Islet precursor cell (in vitro differentiated cells): Measurements from ENCODE around the gene SH2D1B.

ENCODE experiments used
- DNase-seq: peaks from one replicate; pipeline ENCODE4 v3.0.0-alpha.2; 2018

Gene SH2D1B

DNA sequence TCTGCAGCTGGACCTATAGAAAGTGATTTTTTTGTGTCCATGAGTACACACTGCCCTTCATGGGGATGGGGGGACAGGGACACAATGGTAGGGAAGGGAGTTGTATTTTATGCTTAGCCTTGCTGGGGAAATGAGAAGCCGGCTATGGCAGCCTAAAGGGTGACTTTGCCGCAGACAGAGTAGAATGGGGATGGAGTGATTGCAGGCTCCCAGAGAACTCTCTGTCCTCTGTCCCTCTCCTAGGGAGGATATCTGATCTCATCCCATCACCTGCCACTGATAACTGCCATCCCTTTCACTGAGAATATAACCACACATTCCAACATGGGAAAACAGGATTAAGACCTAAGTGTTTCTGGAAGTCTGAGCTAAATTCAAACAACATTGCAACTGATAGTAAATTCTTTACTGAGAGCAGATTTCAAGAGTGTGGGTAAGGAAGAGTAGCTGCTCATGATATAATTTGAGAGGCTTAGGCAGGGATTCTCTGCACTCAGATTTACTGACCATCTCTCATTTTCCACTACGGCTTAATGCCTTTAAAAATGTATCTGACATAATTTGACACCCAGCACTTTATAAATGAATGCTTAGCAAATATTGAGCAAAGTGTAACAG is 13.9 kb downstream of the SH2D1B start:
- DNase-seq = no peak

DNA sequence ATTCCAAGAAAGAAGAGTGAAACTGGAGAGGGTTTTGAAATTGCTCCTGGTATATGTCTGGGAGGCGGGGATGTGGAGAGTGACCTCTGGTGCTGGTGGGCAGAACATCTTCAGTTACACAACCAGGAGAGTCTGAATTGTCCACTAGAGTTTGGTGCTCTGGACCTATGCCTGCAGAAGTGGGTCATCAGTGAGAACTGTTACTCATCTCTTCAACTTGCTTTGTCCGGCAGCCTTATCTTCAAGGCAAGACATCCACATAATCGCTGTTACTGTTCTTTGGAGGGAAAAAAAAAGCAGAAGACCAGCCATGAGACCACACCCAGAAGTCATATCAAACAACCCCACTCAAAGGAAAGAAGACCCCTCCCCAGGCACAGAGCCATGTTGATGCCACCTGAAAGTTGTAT is 14.9 kb downstream of the SH2D1B start:
- DNase-seq = no peak

- DNase-seq = no peak
These were observed 15.6 kb downstream of the SH2D1B start for GRCh38 chr1:162396201-162396906.

DNA sequence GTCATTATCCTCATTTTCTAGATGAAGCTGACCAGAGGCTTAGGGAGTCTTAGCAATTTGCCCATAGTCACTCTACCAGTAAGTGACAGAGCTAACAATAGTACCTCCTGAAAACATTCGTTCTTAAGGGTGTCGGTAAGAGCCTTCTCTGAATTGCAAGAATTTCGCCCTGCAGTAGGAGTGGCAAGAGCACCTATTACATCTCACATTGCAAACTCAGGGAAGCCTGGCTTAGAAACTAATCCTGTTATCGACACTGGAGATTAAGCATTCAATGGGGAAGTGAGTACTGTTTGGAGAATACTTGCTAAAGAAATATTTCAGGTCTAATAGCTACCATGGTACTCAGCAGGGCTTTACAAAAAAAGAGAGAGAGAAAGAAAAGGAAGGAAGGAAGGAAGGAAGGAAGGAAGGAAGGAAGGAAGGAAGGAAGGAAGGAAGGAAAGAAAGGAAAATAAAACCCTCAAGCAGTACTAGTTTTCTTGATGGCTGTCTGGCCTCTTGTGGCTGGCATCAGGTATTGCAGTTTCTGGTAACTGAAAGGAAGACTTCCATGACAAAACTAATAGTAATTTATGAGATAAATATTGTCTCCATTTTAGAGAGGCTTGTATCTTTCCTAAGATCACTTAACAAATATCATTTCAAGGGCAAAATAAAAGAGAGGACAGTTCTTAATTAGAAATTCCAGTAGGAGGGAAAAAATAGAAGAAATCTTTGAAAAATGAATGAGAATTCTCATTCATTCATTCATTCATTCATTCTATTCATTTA is 20.0 kb downstream of the SH2D1B start:
- peak; percentile 57 for DNase-seq

DNA sequence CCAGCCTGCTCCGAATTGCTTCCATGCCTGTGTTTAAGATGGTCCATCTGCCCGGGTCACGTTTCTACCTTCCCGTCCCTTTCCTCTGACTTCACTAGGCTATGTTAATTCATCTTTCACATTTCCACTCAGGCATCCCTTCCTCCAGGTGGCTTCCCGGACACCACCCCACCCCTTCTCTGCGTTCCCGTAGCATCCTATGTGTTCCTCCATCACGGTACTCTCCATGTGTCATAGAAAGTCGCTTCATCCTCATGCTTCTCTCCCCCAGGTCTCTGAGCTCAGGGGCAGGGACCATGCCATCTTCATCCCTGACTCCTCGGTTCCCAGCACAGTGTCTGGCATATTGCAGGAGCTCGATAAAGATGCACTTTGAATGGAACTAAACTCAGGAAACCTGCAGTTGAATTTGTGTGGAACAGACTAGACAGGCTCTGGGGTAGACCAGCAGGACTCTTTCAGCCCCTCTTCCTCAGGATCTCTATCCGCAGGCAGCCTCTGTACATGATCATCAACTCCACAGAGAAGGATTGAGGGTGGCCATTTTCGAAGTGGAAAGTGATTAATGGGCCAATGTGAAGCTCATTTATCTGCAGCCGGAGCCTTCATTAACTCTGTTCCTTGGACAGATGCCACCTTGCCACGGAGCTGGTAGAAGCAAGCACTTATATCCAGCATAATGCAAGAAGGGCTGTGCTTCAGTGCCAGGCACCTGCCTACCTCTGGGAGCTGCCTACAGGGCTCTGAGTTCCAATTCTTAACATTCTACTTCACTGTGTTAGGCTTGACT is 21.3 kb downstream of the SH2D1B start:
- DNase-seq = peak; percentile 43

- peak; percentile 45 for DNase-seq
These were observed 22.0 kb downstream of the SH2D1B start for GRCh38 chr1:162389971-162390370.

- peak; percentile 70 for DNase-seq
These were observed 22.7 kb downstream of the SH2D1B start for GRCh38 chr1:162389021-162389818.

DNA sequence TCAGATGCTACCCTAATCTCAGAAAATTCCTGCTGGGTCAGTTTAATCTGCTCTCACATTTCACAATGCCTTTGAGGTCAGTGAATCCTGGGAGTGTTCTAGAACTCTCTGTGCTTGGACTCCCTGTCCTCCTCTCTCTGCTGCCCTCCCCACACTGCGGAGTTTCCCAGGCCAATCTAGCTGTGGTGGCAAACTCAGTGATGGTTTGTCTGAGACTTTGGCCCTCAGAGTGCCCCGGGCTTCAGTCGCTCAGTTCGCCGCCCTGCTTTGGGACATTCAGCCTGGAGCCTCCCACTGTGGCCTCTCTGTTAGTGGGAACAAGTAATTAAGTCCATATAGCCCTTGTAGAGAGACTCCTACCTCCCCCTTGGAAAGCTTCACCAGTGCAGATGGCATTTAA is 23.3 kb downstream of the SH2D1B start:
- DNase-seq = no peak

GRCh38 chr1:162388083-162388594 is 23.8 kb downstream of the SH2D1B start:
- peak; percentile 13 for DNase-seq

- peak; percentile 38 for DNase-seq
These were observed 24.5 kb downstream of the SH2D1B start for GRCh38 chr1:162387226-162388082.

DNA sequence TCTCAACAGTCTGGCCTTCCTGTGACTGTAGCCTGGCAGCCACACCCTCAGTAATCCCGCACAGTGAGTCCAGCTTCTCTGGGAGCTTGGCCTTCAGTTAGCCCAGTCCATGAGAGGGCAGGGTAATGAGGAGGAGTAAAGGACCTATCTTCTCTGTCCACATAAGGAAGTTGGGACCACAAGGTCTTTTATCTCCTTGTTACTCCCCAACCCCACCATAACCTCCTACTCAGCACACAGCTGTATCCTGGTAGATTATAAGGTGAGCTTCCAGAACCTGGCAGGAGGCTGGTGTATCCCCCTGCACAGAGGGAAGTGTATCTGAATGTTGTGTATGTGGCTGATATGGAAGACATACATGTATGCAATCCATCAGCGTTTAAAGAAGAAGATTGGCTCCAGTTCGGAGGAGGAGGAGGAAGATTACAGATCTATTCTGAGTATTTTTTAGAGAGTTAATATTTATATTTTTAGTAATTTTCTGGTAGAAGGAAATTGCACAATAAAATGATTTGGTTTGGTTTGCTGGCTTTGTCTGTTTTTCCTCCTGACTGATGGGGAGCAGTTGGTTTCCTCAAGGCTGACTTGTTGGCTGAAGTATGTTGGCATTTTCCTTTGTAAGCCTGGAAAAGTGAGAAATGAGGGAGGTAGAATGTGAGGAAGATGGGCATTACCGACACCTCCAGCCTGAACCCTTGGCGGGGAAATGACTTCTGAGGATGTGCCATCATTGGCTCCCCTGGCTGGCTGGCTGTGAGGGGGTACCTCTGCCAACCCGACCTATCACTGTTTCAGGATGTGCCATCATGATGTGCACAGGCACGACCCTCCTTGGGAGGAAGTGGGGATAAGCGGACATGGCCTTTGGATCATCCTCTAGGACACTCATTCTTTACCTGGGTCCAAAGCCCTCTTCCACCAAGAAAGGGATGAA is 25.4 kb downstream of the SH2D1B start:
- DNase-seq = peak; percentile 30

DNA sequence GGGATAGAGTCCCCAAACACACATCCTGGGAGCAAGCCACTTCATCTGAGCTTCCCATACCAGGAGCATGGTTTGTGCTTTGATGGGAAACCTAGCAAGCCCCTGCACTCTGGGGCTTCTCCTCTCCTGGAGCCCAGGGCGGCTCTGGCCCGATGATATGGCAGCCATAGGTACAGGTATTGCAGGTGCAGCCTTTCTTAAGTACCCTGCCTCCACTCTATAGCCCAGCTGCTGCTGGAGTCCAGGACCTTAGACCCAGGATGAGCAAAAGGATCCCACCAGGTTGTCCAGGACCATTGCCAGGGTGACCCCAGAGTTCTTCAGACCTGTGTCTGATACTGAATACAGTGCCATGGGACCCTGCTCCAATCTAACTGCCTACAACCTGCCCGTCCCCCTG is 26.2 kb downstream of the SH2D1B start:
- peak; percentile 32 for DNase-seq

- DNase-seq = peak; percentile 23
These were observed 26.7 kb downstream of the SH2D1B start for GRCh38 chr1:162385280-162385623.

DNA sequence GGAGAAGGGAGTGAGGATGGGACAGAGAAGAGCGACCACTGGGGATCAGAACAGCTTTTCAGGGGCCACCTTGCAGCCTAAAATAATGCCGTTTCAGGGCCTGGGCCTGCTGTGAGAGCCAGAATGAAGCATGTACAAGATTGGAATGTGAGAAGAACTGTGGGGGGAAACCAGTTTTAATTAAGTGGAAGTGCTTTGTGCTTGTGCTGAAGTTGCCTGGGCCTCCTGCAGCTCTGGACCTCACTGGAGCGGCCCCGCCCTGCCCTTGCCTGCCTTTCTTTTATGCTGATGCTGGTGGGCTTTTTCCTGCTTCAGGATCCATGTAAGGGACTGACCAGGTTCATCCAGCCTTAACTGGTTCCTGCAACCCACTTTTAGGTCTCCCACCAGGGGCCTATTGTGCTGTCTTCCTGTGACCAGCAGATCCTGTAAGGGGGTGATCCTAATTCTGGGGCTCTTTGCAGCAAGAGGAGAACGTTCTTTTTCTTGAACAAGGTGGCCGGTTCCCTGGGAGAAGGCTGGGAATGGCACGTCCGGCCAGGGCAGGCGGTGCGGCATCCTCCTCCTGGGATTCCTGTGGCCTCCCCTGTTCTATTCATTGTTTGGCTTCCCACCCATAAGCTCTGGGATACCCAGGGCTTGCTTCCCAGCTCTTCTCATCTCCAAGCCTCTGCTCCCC is 27.2 kb downstream of the SH2D1B start:
- peak; percentile 35 for DNase-seq

- peak; percentile 32 for DNase-seq
These were observed 27.8 kb downstream of the SH2D1B start for GRCh38 chr1:162384116-162384515.

- peak; percentile 16 for DNase-seq
These were observed 28.4 kb downstream of the SH2D1B start for GRCh38 chr1:162383516-162383915.

DNA sequence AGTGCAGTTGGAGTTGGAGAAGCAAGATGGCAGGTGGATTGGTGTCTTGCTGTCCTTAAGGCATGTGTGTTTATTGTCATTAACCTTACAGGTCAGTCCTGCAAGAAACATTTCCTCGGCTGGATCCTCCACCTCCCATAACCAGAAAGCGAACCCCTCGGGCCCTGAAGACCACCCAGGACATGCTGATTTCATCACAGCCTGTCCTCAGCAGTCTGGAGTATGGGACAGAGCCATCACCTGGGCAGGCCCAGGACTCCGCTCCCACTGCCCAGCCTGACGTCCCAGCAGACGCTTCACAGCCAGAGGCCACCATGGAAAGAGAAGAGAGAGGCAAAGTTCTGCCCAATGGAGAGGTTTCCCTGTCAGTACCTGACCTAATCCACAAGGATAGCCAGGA is 28.8 kb downstream of the SH2D1B start:
- DNase-seq = peak; percentile 21

- DNase-seq = peak; percentile 35
These were observed 29.8 kb downstream of the SH2D1B start for GRCh38 chr1:162381941-162382750.
